ENCODE results near the gene CFAP74. TPM values are rescaled to one million over a fixed set of nuclear protein-coding genes. Genes with fewer than 3 reads are reported as not detected.
A peak's percentile ranks its signal among the peaks of the same experiment; 100 is the strongest.

Gene CFAP74
- total RNA-seq, 1 donor from 2014 or later = not detected

DNA sequence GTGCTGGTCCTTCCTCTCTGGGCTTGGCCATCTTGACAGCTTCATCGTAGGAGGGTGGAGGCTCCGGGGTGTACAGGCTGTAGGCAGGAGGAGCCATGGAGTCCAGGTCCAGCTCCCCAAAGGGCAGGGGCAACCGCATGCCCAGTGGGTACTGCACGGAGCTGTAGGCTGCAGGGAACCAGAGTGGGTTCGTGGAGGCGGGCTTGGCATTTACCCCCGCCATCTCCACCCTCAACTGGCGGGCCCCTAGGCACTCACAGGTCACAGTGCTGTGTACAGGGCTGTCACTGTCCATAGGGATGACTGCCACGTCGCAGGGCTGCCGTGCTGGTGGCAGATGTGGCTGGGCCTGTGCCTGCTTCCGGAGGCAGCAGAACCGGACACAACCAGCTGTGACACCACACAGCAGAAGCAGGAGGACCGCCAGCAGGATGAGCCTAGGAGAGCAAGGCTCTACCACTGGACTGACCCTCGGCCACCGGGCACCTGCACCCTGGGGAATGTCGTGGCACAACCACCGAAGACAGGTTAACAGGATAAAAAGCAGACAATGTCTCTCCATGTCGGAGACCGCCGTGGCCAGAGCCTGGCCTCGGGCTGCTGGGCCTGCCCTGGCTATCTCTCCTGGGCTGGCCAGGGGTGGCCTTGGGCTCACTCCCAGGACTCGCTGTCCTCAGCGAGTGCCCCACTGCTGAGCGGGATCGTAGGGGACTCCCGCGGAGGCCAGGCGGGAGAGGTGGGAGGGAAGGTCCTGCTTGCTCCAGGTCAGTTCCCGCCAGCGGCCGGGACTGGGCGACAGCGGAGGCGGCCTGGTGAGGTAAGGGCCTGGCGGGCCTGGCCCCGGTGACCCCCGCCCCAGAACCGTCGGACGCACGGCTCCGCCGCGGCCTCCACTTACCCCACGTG lies 85.3 kb downstream of the CFAP74 start:
- no peak for DNase-seq (ENCODE audit: low read depth)

DNA sequence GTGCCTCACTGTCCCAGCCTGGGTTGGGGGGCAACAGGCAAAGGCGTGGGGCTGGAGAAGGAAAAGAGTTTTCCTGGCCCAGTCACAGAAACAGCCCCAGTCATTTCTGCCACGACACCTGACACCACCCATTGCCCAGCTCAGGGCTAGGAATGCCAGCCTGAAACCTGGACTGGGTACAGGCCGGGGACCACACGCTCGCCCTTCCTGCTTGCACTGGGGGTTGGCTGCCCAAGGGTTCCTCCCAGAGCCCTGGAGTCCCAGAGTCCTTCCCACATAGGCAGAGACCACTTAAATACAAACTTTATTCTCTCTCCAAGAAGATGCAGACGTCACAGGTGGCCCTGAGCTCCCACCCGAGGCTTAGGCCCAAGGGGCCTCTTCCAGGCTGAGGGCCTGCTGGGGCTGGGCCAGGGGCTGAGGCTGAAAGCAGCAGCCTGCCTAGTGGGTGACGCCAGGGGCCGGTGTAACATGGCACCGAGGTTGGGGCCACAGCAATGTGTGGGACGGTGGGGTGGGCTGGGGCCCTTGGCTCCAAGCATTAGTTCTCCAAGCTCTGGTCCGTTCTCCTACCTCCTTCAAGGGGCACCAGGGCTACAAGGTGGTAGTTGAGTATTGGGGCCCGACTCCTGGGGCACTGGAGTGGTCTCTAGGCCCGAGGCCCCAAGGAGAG lies 86.1 kb downstream of the CFAP74 start:
- DNase-seq (ENCODE audit: low read depth) = peak; percentile 19

- no peak for DNase-seq (ENCODE audit: low read depth)
Measured at GRCh38 chr1:1916851-1917251, 86.7 kb downstream of the CFAP74 start.

GRCh38 chr1:1915911-1916840 lies 87.4 kb downstream of the CFAP74 start:
- no peak for DNase-seq (ENCODE audit: low read depth)

DNA sequence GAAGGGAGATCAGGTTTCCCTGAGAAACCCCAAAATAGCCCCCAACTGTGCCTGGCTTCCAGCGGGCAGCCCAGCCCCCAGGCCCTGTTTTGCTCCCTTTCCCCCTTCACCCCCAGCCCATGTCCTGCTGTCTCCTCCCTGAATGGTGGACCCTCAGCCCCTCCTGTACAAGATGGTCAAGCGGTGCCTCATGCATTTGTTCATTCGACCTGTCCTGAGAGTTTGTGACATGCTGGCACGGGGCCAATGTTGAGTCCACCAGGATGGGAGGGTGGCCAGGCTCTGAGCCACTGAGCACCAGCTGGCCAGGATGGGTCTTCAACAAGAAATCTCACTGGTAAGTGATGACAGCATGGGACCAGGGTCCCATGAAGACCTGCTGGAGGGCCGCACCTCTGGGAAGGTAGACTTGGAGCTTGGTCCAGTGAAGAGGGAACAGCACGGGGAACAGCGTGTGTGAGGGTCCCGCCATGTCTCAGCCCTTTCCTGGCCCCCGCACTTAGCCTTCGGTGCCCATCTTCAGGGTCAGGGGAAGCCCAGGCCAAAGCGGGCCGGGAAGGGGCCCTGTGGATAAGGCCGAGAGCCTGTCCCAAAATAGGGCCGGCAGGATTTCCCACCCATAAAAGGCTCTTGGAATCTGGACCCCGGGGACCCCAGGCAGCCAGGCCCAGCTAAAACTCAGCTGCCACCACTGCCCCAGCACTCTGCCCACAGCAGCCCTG lies 88.5 kb downstream of the CFAP74 start, which contains the start of gene CALML6:
TSS of gene CALML6 (plus strand) at position 290 of the 722 bp plus-strand sequence. CDS start at position 311, 21 bp downstream.
- DNase-seq (ENCODE audit: low read depth) = peak; percentile 50

GRCh38 chr1:1914101-1914970 lies 89.2 kb downstream of the CFAP74 start:
- DNase-seq (ENCODE audit: low read depth) = peak; percentile 60

DNA sequence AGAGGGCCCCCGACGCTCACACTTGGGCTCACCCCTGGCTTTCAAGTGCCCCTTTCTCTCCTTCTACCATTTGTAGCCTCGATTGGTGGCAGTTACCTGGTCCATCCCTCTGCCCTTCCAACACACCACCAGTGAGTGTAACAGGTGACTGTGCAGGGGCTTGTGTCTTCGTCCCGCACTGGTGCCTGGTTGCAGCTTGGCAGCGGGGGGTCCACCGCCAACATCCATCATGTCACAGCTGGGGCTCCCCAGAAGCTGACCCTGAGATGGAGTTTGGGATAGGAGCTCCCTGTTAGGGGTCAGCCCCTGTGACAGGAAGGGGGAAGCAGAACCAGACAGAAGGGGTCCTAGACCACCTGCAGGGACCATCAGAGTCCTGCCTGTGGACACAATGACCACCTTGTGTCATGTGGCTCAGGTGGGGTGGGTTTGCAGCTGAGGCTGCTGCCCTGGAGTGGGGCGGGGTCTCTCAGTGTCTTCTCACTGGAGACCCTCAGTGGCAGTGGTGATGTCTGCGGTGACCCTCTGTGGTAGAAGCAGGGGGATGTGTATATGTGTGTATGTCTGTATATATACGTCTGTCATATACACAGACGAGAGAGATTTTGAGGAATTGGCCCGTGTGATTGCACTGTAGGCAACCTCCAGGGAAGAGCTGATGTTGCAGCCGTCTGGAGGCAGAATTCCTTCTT lies 92.1 kb downstream of the CFAP74 start:
- DNase-seq (ENCODE audit: low read depth) = no peak

- DNase-seq (ENCODE audit: low read depth) = no peak
Measured at GRCh38 chr1:1910651-1911331, 92.8 kb downstream of the CFAP74 start.

DNA sequence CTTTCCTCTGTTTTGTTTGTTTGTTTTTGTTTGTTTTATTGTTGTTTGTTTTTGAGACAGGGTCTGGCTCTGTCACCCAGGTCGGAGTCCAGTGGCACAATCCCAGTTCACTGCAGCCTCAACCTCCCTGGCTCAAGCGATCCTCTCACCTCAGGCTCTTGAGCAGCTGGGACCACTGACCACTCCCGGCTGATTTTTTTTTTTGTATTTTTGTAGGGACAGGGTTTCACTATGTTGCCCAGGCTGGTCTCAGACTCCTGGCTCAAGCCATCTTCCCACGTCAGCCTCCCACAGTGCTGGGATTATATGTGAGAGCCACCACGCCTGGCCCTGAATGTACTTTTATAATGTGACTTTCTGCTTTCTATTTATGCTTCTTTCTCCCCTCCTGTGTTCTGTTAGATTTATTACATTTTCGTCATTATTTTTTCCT lies 93.5 kb downstream of the CFAP74 start:
- DNase-seq (ENCODE audit: low read depth) = no peak

- DNase-seq (ENCODE audit: low read depth) = no peak
Measured at GRCh38 chr1:1908506-1908791, 95.1 kb downstream of the CFAP74 start.

GRCh38 chr1:1907098-1907736 lies 96.4 kb downstream of the CFAP74 start:
- no peak for DNase-seq (ENCODE audit: low read depth)

GRCh38 chr1:1906185-1907097 lies 97.1 kb downstream of the CFAP74 start:
- peak; percentile 90 for DNase-seq (ENCODE audit: low read depth)

- DNase-seq (ENCODE audit: low read depth) = no peak
Measured at GRCh38 chr1:1903224-1903623, 100.4 kb downstream of the CFAP74 start.

GRCh38 chr1:1901641-1902294 lies 101.8 kb downstream of the CFAP74 start:
- no peak for DNase-seq (ENCODE audit: low read depth)

DNA sequence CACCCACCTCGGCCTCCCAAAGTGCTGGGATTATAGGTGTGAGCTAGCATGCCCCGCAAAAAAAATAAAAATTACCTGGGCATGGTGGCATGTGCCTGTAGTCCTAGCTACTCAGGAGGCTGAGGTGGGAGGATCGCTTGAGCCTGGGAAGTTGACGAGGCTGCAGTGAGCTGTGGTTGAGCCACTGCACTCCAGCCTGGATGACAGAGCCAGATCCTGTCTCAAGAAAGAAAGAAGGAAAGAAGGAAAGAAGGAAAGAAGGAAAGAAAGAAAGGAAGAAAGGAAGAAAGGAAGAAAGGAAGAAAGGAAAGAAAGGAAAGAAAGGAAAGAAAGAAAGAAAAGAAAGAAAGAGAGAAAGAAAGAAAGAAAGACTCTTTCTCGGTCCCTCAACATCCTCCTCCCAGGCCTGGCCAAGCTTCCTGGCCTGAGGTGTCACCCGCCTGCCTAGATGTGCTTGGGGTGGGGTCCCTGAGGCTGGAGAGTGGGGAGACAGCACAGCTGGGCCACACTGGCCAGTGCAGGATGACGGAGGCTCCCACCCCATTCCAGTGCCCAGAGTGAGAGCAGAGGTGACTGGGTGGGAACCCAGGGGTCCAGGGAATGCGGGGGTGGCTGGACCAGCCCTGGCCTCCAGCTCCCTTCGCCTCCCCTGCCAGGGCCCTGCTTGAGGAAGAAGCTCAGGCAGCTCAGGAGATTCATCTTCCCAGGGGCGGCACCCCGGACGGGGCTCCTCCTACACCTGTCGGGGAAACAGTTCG lies 102.5 kb downstream of the CFAP74 start:
- no peak for DNase-seq (ENCODE audit: low read depth)

DNA sequence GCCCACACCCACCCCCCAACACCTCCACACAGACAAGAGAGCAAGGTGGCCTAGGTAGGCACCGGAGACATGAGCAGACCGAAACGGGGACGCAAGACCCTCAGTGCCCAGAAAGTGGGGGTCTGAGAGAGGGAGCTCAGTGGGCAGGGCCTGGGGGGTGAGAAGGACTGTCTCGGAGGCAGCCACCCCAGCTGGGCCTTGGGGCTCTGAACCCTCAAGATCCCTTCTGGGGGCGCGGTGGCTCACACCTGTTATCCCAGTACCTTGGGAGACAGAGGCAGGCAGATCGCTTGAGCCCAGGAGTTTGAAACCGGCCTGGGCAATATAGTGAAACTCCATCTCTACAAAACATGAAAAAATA lies 103.6 kb downstream of the CFAP74 start:
- DNase-seq (ENCODE audit: low read depth) = no peak

All from myocyte (in vitro differentiated cells).